Osteoblast (primary cell): Measurements from ENCODE around the gene TBC1D5. TPM values are rescaled to one million over a fixed set of nuclear protein-coding genes. Genes with fewer than 3 reads are reported as not detected.
"Not testable (repeated sequence)": the region's sequence is repeated elsewhere in the genome, so short reads cannot be mapped to it uniquely, and the experiment has no call there.

Experiments
- DNase-seq: peaks from one replicate; pipeline ENCODE4 v3.0.0; 2011; ENCODE audit warnings: low spot score, mixed read lengths; ENCODE audit not compliant: insufficient read length; ENCODE audit errors: missing footprints
- H2AFZ ChIP-seq: 2 replicates; pipeline ENCODE4 v1.6.0; 2011; ENCODE audit warnings: mild to moderate bottlenecking, low read length
- H3K27ac ChIP-seq: 2 replicates; pipeline ENCODE4 v1.5.1; 2011; ENCODE audit warnings: mild to moderate bottlenecking, low read depth, low read length, moderate library complexity
- H3K27me3 ChIP-seq: 2 replicates; pipeline ENCODE4 v1.6.0; 2012; ENCODE audit warnings: mild to moderate bottlenecking, control low read depth, inconsistent platforms, low read length, moderate library complexity; ENCODE audit not compliant: insufficient read depth
- H3K36me3 ChIP-seq: 2 replicates; pipeline ENCODE4 v1.5.1; 2011; ENCODE audit warnings: mild to moderate bottlenecking, low read length, control low read depth, moderate library complexity; ENCODE audit not compliant: insufficient read depth
- H3K4me1 ChIP-seq: 2 replicates; pipeline ENCODE4 v1.5.1; 2011; ENCODE audit warnings: mild to moderate bottlenecking, low read length, control low read depth, moderate library complexity; ENCODE audit not compliant: insufficient read depth
- H3K4me2 ChIP-seq: 2 replicates; pipeline ENCODE4 v1.6.0; 2011; ENCODE audit warnings: mild to moderate bottlenecking, low read length; ENCODE audit not compliant: insufficient read depth
- H3K4me3 ChIP-seq: fragments of 200-600 bp; sonication (generic); 3 replicates; pipeline ENCODE4 v1.5.1; 2012; ENCODE audit warnings: mild to moderate bottlenecking, low read length, inconsistent platforms; ENCODE audit not compliant: insufficient read depth
- H3K79me2 ChIP-seq: 2 replicates; pipeline ENCODE4 v1.6.0; 2012; ENCODE audit warnings: mild to moderate bottlenecking, low read length, control low read depth, inconsistent platforms; ENCODE audit not compliant: insufficient read depth
- H3K9me3 ChIP-seq: 2 replicates; pipeline ENCODE4 v1.5.1; 2011; ENCODE audit warnings: low read depth, low read length, control low read depth
- H4K20me1 ChIP-seq: 2 replicates; pipeline ENCODE4 v1.6.0; 2012; ENCODE audit warnings: mild to moderate bottlenecking, low read length, control low read depth; ENCODE audit not compliant: insufficient read depth
- CTCF ChIP-seq: IDR thresholded peaks from 2 replicates; pipeline ENCODE4 v1.5.1; 2011; ENCODE audit warnings: mild to moderate bottlenecking, low read depth, low read length, moderate library complexity; ENCODE audit errors: extremely low read depth
- total RNA-seq: library from RNA; depleted of rRNA; stranded (reverse); fragments of >200 nt; gene quantifications from 2 replicates; pipeline ENCODE4 v1.2.3, GENCODE V29; 2012

The TBC1D5 gene
- total RNA-seq, 1 donor: 117 TPM

- no peaks in the 10 kb centered on the region for H3K9me3 ChIP-seq
- H3K36me3 ChIP-seq: no peaks in the 10 kb centered on the region
- H3K4me3 ChIP-seq: no peak overlapping the region
- H2AFZ ChIP-seq: no peak overlapping the region
- no peak for DNase-seq
- H3K4me1 ChIP-seq: no peaks in the 10 kb centered on the region
- no peak for TF ChIP-seq CTCF
- no peak overlapping the region for H3K4me2 ChIP-seq
- no peak overlapping the region for H3K27ac ChIP-seq
- H4K20me1 ChIP-seq: no peaks in the 10 kb centered on the region
- H3K79me2 ChIP-seq: no peaks in the 10 kb centered on the region
- no peaks in the 10 kb centered on the region for H3K27me3 ChIP-seq
These were observed 389.8 kb downstream of the TBC1D5 start for GRCh38 chr3:17352620-17353019.

- DNase-seq, H3K4me1 ChIP-seq, H4K20me1 ChIP-seq, H3K79me2 ChIP-seq, H3K9me3 ChIP-seq, H3K27ac ChIP-seq, H3K4me2 ChIP-seq, H3K27me3 ChIP-seq, H3K36me3 ChIP-seq, H2AFZ ChIP-seq, H3K4me3 ChIP-seq: not testable (repeated sequence)
These were observed 391.2 kb downstream of the TBC1D5 start for GRCh38 chr3:17351193-17351592.

GRCh38 chr3:17349093-17349492, 393.3 kb downstream of the TBC1D5 start:
- Histone ChIP-seq H3K4me2 (no peak overlapping the region), H3K27me3 (no peaks in the 10 kb centered on the region), H3K4me1 (no peaks in the 10 kb centered on the region), H4K20me1 (no peaks in the 10 kb centered on the region), H3K79me2 (no peaks in the 10 kb centered on the region), H3K36me3 (no peaks in the 10 kb centered on the region), H2AFZ (no peak overlapping the region), H3K27ac (no peak overlapping the region), H3K9me3 (no peaks in the 10 kb centered on the region), H3K4me3 (no peak overlapping the region)
- TF ChIP-seq CTCF: no peak
- no peak for DNase-seq

GRCh38 chr3:17342119-17342518, 400.3 kb downstream of the TBC1D5 start:
- H3K9me3 ChIP-seq: no peaks in the 10 kb centered on the region
- H3K27me3 ChIP-seq: no peaks in the 10 kb centered on the region
- no peaks in the 10 kb centered on the region for H3K4me1 ChIP-seq
- no peak overlapping the region for H3K4me2 ChIP-seq
- DNase-seq: no peak
- H3K4me3 ChIP-seq: no peak overlapping the region
- no peaks in the 10 kb centered on the region for H3K79me2 ChIP-seq
- no peaks in the 10 kb centered on the region for H3K36me3 ChIP-seq
- H3K27ac ChIP-seq: no peak overlapping the region
- no peaks in the 10 kb centered on the region for H4K20me1 ChIP-seq
- H2AFZ ChIP-seq: no peak overlapping the region
- no peak for TF ChIP-seq CTCF
